ENCODE measurements around the gene SULT4A1.

The SULT4A1 gene

GRCh38 chr22:43860831-43861230 lies 1.5 kb downstream of the SULT4A1 start:
- no peak for DNase-seq (ENCODE audit: low spot score)

GRCh38 chr22:43860126-43860525 lies 2.2 kb downstream of the SULT4A1 start:
- DNase-seq (ENCODE audit: low spot score), result no peak

- no peak for DNase-seq (ENCODE audit: low spot score)
Observed at GRCh38 chr22:43859621-43860020, 2.7 kb downstream of the SULT4A1 start.

GRCh38 chr22:43859176-43859575 lies 3.1 kb downstream of the SULT4A1 start:
- no peak for DNase-seq (ENCODE audit: low spot score)

GRCh38 chr22:43858156-43858895 lies 4.0 kb downstream of the SULT4A1 start:
- DNase-seq (ENCODE audit: low spot score), result no peak

GRCh38 chr22:43857367-43857766 lies 4.9 kb downstream of the SULT4A1 start:
- no peak for DNase-seq (ENCODE audit: low spot score)

- DNase-seq (ENCODE audit: low spot score), result no peak
Observed at GRCh38 chr22:43855431-43855830, 6.9 kb downstream of the SULT4A1 start.

GRCh38 chr22:43854786-43855271 lies 7.5 kb downstream of the SULT4A1 start:
- DNase-seq (ENCODE audit: low spot score), result no peak

GRCh38 chr22:43854121-43854785 lies 8.1 kb downstream of the SULT4A1 start:
- no peak for DNase-seq (ENCODE audit: low spot score)

GRCh38 chr22:43853328-43853931 lies 8.9 kb downstream of the SULT4A1 start:
- no peak for DNase-seq (ENCODE audit: low spot score)

GRCh38 chr22:43852573-43853327 lies 9.6 kb downstream of the SULT4A1 start:
- no peak for DNase-seq (ENCODE audit: low spot score)

GRCh38 chr22:43851979-43852307 lies 10.4 kb downstream of the SULT4A1 start:
- DNase-seq (ENCODE audit: low spot score), result no peak

- no peak for DNase-seq (ENCODE audit: low spot score)
Observed at GRCh38 chr22:43851058-43851978, 11.0 kb downstream of the SULT4A1 start.

GRCh38 chr22:43850529-43850928 lies 11.8 kb downstream of the SULT4A1 start:
- DNase-seq (ENCODE audit: low spot score), result no peak

GRCh38 chr22:43849731-43850130 lies 12.6 kb downstream of the SULT4A1 start:
- DNase-seq (ENCODE audit: low spot score), result no peak

GRCh38 chr22:43848366-43849171 lies 13.7 kb downstream of the SULT4A1 start:
- no peak for DNase-seq (ENCODE audit: low spot score)

GRCh38 chr22:43847376-43848289 lies 14.7 kb downstream of the SULT4A1 start:
- DNase-seq (ENCODE audit: low spot score), result no peak

GRCh38 chr22:43846966-43847365 lies 15.3 kb downstream of the SULT4A1 start:
- DNase-seq (ENCODE audit: low spot score), result no peak

GRCh38 chr22:43845981-43846380 lies 16.3 kb downstream of the SULT4A1 start:
- DNase-seq (ENCODE audit: low spot score), result no peak

Data from CD4-positive, alpha-beta T cell treated with Interleukin-2 at 100 ng/mL for 4 hours (primary cell).